Measurements from ENCODE around the gene SYTL2. TPM values are rescaled to one million over a fixed set of nuclear protein-coding genes. Genes with fewer than 3 reads are reported as not detected.
A peak's percentile ranks its signal among the peaks of the same experiment; 100 is the strongest.

SYTL2 gene
- polyA plus RNA-seq, 1 experiment: 43.5 TPM

DNA sequence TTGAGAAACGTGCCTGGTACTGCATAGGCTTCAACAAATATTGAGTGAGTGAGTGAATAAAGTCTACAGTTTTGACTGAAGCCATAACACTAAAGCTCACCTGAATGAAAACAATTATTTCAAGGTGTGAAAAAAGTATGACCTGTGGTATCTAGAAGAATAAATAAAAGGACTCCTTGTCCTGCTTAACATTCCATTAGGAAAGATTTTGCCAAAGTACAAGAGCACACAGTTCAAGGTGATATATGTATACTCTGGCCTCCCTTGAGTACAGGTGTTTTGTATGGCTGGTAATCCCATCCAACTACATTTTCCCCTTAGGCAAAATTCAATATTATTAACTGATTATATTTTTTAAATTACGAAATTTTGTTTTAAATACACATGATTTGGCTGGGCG lies 144.3 kb downstream of the SYTL2 start:
- Histone ChIP-seq H3K4me3 (ENCODE audit: low read depth, low read length) (no peak overlapping the region), H3K27me3 (ENCODE audit: control insufficient read depth, insufficient read depth, low read length) (no peaks in the 10 kb centered on the region), H3K36me3 (ENCODE audit: control insufficient read depth, insufficient read depth, low read length) (no peaks in the 10 kb centered on the region)
- ChIA-PET CTCF (no interaction called here), POLR2A (no interaction called here)
- no peak for DNase-seq (ENCODE audit: low read depth)
- TF ChIP-seq, protein P1, sequence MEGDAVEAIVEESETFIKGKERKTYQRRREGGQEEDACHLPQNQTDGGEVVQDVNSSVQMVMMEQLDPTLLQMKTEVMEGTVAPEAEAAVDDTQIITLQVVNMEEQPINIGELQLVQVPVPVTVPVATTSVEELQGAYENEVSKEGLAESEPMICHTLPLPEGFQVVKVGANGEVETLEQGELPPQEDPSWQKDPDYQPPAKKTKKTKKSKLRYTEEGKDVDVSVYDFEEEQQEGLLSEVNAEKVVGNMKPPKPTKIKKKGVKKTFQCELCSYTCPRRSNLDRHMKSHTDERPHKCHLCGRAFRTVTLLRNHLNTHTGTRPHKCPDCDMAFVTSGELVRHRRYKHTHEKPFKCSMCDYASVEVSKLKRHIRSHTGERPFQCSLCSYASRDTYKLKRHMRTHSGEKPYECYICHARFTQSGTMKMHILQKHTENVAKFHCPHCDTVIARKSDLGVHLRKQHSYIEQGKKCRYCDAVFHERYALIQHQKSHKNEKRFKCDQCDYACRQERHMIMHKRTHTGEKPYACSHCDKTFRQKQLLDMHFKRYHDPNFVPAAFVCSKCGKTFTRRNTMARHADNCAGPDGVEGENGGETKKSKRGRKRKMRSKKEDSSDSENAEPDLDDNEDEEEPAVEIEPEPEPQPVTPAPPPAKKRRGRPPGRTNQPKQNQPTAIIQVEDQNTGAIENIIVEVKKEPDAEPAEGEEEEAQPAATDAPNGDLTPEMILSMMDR (IDR thresholded peaks at IDR 0.05; ENCODE audit: insufficient read depth, low read depth, low read length): no peak

DNA sequence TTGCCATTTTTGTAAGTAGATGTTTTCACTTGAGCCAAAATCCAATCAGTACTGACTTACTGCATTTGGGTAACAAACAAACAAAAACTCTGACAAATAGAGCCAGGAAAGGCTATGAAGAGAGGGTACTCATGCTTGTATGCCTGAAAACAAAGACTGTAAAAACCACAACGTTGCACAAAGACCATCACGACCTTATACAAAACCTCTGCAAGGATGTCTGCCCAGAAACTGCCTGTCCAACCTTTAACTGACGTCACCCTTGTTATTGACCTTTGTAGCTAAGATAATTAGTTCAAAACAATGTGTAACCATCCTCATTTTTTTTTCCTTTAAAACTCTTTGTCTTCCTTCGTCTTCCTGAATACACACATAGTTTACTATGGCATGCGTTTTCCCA lies 145.2 kb downstream of the SYTL2 start:
- H3K27me3 ChIP-seq (ENCODE audit: control insufficient read depth, insufficient read depth, low read length): no peaks in the 10 kb centered on the region
- no peak overlapping the region for H3K4me3 ChIP-seq (ENCODE audit: low read depth, low read length)
- no peaks in the 10 kb centered on the region for H3K36me3 ChIP-seq (ENCODE audit: control insufficient read depth, insufficient read depth, low read length)
- TF ChIP-seq, protein P1 (IDR thresholded peaks at IDR 0.05; ENCODE audit: insufficient read depth, low read depth, low read length): no peak
- DNase-seq (ENCODE audit: low read depth): no peak
- ChIA-PET POLR2A (no interaction called here), CTCF (no interaction called here)

DNA sequence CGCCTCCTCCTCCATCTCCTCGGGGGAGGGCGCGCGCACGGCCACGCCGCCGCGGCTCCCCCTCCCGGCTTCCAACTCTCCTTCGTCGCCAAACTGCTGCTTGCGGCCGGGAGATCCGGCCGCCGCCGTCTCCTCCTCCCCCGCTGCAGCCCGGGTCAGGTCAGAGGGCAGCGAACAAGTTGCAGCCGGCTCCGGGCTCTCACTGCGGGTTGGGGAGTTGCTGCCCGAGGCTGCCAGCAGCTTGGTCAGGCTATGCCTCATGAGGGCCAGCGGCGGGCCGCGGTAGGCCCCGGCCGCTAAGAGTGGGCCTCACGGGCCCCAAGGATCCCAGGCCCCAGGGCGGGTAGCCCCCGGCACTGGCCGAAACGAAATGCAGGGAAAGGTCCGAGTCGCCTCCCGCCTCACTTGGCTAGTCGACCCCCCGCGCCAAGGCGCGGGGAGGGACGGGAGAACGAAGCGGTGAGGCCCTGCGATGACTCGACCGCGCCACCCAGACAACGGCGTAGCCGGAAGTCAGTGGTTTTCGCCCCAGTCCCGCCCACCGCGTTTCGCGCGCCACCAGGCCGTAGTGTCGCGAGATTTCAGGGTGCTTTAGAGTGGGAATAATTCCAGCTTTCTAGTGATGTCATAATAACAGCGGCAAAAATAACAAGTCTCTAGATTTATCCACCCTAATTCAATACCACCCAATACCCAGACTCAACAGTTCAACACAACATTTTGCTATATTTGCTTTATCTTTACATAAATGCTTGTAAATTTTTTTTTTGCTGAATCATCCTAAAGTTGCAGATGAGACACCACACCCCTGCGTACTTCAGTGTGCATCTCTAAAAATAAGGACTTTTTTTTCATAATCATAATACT lies 146.1 kb downstream of the SYTL2 start, which contains the start of gene CREBZF:
TSS of gene CREBZF (minus strand) at position 515 of the 867 bp plus-strand sequence. CDS start at position 261, 254 bp downstream.
- POLR2A ChIA-PET: interaction anchor here (0.6 kb wide), 2 partner anchors 108 to 222 kb away, joined by 3 to 13 read pairs; no protein-coding TSS in a partner anchor
- DNase-seq (ENCODE audit: low read depth): peak; percentile 55
- no peaks in the 10 kb centered on the region; the same call in 1 of the 2 replicates for H3K36me3 ChIP-seq (ENCODE audit: control insufficient read depth, insufficient read depth, low read length)
- H3K27me3 ChIP-seq (ENCODE audit: control insufficient read depth, insufficient read depth, low read length): no peaks in the 10 kb centered on the region
- TF ChIP-seq, protein P1 (IDR thresholded peaks at IDR 0.05; ENCODE audit: insufficient read depth, low read depth, low read length): no peak
- H3K4me3 ChIP-seq (ENCODE audit: low read depth, low read length): peak within 1 kb of the TSS; percentile 98
- CTCF ChIA-PET: interaction anchor here (1.1 to 1.4 kb wide), 2 partner anchors 15 kb away, joined by 3 to 4 read pairs; no protein-coding TSS in a partner anchor

DNA sequence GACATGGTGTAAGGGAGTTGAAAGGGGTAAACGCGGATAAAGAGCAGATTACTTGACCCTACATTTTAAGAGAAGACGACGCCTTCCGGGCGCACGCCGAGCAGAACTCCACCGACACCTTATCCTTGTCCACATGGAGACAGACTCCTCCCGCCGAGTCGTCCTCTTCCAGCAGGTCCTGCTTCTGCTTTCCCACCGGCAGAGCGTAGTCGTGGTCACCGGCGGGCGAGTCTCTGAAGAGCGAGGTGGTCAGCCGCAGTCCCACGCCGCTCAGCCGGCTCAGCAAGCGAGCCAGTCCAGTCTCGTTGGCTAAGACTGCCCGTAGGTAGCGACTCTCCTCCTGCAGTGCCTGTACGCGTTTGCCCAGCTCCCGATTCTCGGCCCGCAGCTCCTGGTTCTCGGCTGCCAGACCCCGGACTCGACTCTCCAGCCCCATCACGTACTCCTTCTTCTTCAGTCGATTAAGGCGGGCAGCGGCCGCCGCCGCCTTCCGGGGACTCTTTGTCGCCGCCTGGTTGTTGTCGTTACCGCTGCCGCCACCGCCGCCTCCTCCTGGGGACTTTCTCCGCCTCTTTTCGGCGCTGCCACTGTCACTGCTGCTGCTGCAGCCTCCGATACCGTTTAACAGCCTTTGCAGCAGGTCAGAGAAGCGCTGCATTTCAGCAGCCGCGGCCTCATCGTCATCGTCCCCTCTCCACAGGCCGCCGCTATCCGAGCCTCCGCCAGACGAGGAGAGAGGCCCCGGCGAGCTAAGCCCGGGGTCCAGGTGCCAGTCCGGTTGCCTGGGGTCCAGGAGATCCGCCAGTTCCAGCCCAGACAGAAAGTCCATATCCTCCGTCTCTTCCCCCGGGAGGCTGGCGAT lies 147.0 kb downstream of the SYTL2 start:
- DNase-seq (ENCODE audit: low read depth): no peak
- H3K27me3 ChIP-seq (ENCODE audit: control insufficient read depth, insufficient read depth, low read length): no peaks in the 10 kb centered on the region
- POLR2A ChIA-PET: interaction anchor here (0.6 kb wide), 2 partner anchors 109 to 223 kb away, joined by 3 to 13 read pairs; no protein-coding TSS in a partner anchor
- H3K36me3 ChIP-seq (ENCODE audit: control insufficient read depth, insufficient read depth, low read length): no peaks in the 10 kb centered on the region; the same call in 1 of the 2 replicates
- TF ChIP-seq, protein P1 (IDR thresholded peaks at IDR 0.05; ENCODE audit: insufficient read depth, low read depth, low read length): peak; percentile 48
- CTCF ChIA-PET: interaction anchor here (1.0 to 1.4 kb wide), 3 partner anchors 14 to 555 kb away, joined by 3 to 4 read pairs (median 3); no protein-coding TSS in a partner anchor
- peak overlapping the region; percentile 98 for H3K4me3 ChIP-seq (ENCODE audit: low read depth, low read length)
